ENCODE measurements around the gene SPINDOC. TPM values are rescaled to one million over a fixed set of nuclear protein-coding genes. Genes with fewer than 3 reads are reported as not detected.
A peak's percentile ranks its signal among the peaks of the same experiment; 100 is the strongest.

SPINDOC gene
- total and polyA plus RNA-seq, 9 of the 15 experiments (the other 6 are each of a cell fraction or from before 2014, with no cell fraction given) = 0.70 to 36.3 (median 19.6) TPM

DNA sequence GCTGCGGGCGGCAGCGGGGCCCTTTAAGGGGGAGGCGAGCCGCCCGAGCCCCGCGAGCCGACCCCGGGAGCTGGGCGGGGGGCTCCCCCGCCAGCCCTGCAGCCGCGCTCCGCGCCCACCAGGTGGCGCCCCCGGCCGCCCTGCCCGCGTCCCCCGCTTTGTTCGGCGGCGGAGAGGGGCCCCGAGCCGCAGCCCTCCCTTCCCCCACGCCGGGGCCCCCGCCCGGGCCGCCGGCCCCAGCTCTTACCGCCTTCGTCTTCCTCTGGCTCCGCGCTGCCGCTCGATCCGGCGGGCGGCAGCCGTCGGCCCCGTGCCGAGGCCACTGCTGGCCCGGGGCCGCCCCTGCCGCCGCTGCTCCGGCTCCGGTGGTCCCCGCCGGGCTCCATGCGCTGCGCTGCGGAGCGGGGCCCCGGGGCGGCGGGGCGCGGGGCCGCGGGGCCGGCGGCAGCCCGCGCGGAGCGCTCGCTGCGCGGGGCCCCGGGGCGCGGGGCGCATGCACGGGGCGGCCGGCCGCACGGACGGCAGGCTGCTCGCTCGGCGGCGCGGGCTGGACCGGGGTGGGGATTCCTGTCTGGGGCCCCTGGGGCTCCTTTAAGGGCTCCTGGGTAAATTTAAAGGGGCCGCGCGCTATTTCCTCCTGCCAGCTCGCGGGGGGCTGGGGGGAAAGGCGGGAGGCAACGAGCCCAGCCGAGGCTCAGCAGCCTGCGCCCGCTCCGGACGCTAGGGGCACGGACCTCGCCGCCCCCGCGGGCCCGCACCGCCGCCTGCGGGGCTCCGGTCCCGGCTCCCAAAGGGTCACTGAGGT lies 44.8 kb upstream of the SPINDOC start, which contains the start of gene ZFTA (continued):
- TF ChIP-seq, protein P1, sequence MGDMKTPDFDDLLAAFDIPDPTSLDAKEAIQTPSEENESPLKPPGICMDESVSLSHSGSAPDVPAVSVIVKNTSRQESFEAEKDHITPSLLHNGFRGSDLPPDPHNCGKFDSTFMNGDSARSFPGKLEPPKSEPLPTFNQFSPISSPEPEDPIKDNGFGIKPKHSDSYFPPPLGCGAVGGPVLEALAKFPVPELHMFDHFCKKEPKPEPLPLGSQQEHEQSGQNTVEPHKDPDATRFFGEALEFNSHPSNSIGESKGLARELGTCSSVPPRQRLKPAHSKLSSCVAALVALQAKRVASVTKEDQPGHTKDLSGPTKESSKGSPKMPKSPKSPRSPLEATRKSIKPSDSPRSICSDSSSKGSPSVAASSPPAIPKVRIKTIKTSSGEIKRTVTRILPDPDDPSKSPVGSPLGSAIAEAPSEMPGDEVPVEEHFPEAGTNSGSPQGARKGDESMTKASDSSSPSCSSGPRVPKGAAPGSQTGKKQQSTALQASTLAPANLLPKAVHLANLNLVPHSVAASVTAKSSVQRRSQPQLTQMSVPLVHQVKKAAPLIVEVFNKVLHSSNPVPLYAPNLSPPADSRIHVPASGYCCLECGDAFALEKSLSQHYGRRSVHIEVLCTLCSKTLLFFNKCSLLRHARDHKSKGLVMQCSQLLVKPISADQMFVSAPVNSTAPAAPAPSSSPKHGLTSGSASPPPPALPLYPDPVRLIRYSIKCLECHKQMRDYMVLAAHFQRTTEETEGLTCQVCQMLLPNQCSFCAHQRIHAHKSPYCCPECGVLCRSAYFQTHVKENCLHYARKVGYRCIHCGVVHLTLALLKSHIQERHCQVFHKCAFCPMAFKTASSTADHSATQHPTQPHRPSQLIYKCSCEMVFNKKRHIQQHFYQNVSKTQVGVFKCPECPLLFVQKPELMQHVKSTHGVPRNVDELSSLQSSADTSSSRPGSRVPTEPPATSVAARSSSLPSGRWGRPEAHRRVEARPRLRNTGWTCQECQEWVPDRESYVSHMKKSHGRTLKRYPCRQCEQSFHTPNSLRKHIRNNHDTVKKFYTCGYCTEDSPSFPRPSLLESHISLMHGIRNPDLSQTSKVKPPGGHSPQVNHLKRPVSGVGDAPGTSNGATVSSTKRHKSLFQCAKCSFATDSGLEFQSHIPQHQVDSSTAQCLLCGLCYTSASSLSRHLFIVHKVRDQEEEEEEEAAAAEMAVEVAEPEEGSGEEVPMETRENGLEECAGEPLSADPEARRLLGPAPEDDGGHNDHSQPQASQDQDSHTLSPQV (IDR thresholded peaks at IDR 0.05) = no peak
- no peak for TF ChIP-seq RBBP5 (IDR thresholded peaks at IDR 0.05; ENCODE audit: borderline replicate concordance, insufficient read depth, low read length, poor library complexity, severe bottlenecking)
- TF ChIP-seq, protein P2, sequence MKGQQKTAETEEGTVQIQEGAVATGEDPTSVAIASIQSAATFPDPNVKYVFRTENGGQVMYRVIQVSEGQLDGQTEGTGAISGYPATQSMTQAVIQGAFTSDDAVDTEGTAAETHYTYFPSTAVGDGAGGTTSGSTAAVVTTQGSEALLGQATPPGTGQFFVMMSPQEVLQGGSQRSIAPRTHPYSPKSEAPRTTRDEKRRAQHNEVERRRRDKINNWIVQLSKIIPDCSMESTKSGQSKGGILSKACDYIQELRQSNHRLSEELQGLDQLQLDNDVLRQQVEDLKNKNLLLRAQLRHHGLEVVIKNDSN (CRISPR knock-in tag; IDR thresholded peaks at IDR 0.05) = no peak
- TF ChIP-seq, protein P3, sequence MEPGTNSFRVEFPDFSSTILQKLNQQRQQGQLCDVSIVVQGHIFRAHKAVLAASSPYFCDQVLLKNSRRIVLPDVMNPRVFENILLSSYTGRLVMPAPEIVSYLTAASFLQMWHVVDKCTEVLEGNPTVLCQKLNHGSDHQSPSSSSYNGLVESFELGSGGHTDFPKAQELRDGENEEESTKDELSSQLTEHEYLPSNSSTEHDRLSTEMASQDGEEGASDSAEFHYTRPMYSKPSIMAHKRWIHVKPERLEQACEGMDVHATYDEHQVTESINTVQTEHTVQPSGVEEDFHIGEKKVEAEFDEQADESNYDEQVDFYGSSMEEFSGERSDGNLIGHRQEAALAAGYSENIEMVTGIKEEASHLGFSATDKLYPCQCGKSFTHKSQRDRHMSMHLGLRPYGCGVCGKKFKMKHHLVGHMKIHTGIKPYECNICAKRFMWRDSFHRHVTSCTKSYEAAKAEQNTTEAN (CRISPR knock-in tag; IDR thresholded peaks at IDR 0.05) = no peak
- no peak for TF ChIP-seq PPARD (CRISPR knock-in tag; IDR thresholded peaks at IDR 0.05)
- TF ChIP-seq RFX1 (IDR thresholded peaks at IDR 0.05) = no peak
- TF ChIP-seq ZNF23 (CRISPR knock-in tag; IDR thresholded peaks at IDR 0.05) = no peak
- TF ChIP-seq HDAC3 (IDR thresholded peaks at IDR 0.05; ENCODE audit: borderline replicate concordance, partially characterized antibody) = no peak
- TF ChIP-seq, protein P4, sequence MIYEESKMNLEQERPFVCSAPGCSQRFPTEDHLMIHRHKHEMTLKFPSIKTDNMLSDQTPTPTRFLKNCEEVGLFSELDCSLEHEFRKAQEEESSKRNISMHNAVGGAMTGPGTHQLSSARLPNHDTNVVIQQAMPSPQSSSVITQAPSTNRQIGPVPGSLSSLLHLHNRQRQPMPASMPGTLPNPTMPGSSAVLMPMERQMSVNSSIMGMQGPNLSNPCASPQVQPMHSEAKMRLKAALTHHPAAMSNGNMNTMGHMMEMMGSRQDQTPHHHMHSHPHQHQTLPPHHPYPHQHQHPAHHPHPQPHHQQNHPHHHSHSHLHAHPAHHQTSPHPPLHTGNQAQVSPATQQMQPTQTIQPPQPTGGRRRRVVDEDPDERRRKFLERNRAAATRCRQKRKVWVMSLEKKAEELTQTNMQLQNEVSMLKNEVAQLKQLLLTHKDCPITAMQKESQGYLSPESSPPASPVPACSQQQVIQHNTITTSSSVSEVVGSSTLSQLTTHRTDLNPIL (CRISPR knock-in tag; IDR thresholded peaks at IDR 0.05) = no peak
- TF ChIP-seq E2F3 (CRISPR knock-in tag; IDR thresholded peaks at IDR 0.05) = no peak
- TF ChIP-seq KLF1 (tag; IDR thresholded peaks at IDR 0.05) = no peak
- TF ChIP-seq ZBTB8A (IDR thresholded peaks at IDR 0.05; ENCODE audit: partially characterized antibody) = no peak
- no peak for TF ChIP-seq TBP (optimal IDR thresholded peaks at IDR 0.05; ENCODE audit: low read depth, low read length)
- no peak for TF ChIP-seq ZC3H8 (IDR thresholded peaks at IDR 0.05)
- TF ChIP-seq RHOXF2B (CRISPR knock-in tag; conservative IDR thresholded peaks at IDR 0.05) = no peak
- no peak for TF ChIP-seq SRSF9 (IDR thresholded peaks at IDR 0.05; ENCODE audit: borderline replicate concordance, low read depth, low read length)
- TF ChIP-seq MEF2D (tag; conservative IDR thresholded peaks at IDR 0.05; ENCODE audit: low read depth) = no peak
- 0 out of 2 replicates have a peak, but pooled peaks have one; percentile 17 for TF ChIP-seq HNRNPL (IDR thresholded peaks at IDR 0.05; ENCODE audit: low read depth, low read length)
- no peak for TF ChIP-seq CHD4 (IDR thresholded peaks at IDR 0.05; ENCODE audit: insufficient read depth, insufficient replicate concordance, low read depth, low read length, poor library complexity, severe bottlenecking)
- TF ChIP-seq CEBPB (tag; IDR thresholded peaks at IDR 0.05) = no peak
- no peak for TF ChIP-seq ZNF507 (tag; conservative IDR thresholded peaks at IDR 0.05)

All from K562 (cell line).